ENCODE data around the gene COL6A2.
"Not testable (repeated sequence)": the region's sequence is repeated elsewhere in the genome, so short reads cannot be mapped to it uniquely, and the experiment has no call there.

COL6A2 gene

GRCh38 chr21:46176443-46177129 is 78.7 kb downstream of the COL6A2 start:
- H3K27ac ChIP-seq (ENCODE audit: low read length); H3K9ac ChIP-seq (ENCODE audit: low read length); H3K4me1 ChIP-seq (ENCODE audit: control insufficient read depth, low read depth, low read length); H3K4me3 ChIP-seq (ENCODE audit: low read length); H3K36me3 ChIP-seq (ENCODE audit: control insufficient read depth, low read depth, low read length); H3K27me3 ChIP-seq (ENCODE audit: control insufficient read depth, insufficient read depth, low read length); H3K9me3 ChIP-seq (ENCODE audit: control insufficient read depth, low read depth, low read length): not testable (repeated sequence)

- Histone ChIP-seq H3K9me3 (ENCODE audit: control insufficient read depth, low read depth, low read length) (no peaks in the 10 kb centered on the region), H3K9ac (ENCODE audit: low read length) (no peak overlapping the region), H3K36me3 (ENCODE audit: control insufficient read depth, low read depth, low read length) (no peaks in the 10 kb centered on the region), H3K27ac (ENCODE audit: low read length) (no peak overlapping the region), H3K27me3 (ENCODE audit: control insufficient read depth, insufficient read depth, low read length) (no peaks in the 10 kb centered on the region), H3K4me3 (ENCODE audit: low read length) (no peak overlapping the region), H3K4me1 (ENCODE audit: control insufficient read depth, low read depth, low read length) (peaks cover 5% of the 10 kb centered on the region)
Measured at GRCh38 chr21:46178961-46179360, 81.0 kb downstream of the COL6A2 start.

Measured in iPS-18a (cell line).